Left hindlimb (tissue), 1 donor: ENCODE data around the gene TMEM229A.
"Not testable (repeated sequence)": the region's sequence is repeated elsewhere in the genome, so short reads cannot be mapped to it uniquely, and the experiment has no call there.

Experiments used
- DNase-seq: peaks from one replicate; pipeline ENCODE4 v3.0.0-alpha.2; 2018

The TMEM229A gene

DNA sequence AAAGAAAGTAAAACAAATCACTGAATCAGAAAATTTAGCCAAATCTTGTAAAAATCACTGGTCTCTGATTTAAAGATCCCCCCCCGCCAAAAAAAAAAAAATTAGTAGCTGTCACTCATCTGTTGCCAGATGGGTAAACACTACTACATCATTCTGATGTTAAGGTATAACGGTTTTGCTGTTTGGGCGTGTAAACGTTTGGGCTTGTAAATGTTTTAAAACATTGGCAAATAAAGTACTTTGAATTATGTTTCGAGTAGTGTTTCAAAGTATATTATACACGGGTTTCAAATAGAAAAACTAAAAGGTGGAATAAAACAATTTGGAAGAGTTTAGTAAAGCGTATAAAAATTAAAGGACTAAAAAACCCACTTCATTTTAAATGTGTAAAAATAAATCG is 1.5 kb downstream of the TMEM229A start:
- DNase-seq: no peak

GRCh38 chr7:124030964-124031363 is 1.9 kb downstream of the TMEM229A start:
- DNase-seq: no peak

DNA sequence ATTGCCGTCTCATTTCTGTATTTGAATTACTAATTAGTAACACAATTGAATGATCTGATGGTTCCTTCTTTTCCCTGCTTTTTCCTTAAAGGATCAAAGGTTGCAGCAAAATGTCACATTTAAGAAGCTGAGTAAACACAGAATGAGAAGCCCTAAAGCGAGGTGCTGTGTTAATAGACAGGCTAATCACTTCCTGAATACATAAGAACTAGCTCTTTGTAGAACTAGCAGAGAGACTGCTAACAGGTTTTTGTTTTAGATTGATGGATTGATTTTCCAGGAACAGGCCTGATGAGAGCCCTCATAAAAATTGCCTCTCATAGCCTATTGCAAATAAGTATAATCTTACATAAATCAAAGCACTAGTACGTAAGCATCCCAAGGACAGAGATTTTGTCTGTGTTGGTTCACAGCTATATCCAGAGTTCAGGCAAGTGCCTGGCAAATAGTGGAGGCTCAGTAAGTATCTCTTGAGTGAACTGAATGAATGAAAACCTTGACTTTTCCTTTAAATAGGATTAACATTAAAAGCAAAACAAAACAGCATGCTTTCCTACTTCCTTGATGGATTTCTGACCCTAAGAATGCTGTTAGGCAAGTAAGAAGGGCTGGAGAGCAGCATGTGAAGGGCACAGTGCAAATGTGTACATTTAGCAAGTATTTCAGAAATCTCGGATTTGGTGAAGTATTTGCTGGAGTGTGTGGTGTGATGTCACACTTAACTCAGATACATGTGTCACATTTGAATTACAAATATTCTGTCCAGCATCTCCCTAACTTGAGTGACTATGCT is 3.3 kb downstream of the TMEM229A start:
- DNase-seq: no peak

- no peak for DNase-seq
These were observed 5.6 kb downstream of the TMEM229A start for GRCh38 chr7:124027236-124027635.

- not testable (repeated sequence) for DNase-seq
These were observed 8.5 kb downstream of the TMEM229A start for GRCh38 chr7:124024329-124024728.

DNA sequence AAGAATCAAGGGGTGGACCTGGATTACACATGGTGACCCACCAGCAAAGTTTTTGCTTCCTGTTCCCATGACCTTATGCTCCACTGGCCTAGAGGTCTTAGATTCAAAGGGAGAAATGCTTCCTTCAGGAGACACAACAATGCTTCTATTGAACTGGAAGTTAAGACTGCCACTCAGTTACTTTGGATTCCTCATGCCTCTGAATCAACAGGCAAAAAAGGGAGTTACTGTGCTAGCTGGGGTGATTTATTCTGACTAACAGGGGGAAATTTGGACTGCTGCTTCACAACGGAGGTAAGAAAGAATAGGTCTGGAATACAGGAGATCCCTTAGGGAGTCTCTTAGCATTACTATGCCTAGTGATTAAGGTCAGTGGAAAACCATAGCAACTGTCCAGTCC is 10.3 kb downstream of the TMEM229A start:
- DNase-seq: no peak

GRCh38 chr7:124020060-124020459 is 12.8 kb downstream of the TMEM229A start:
- DNase-seq: no peak

DNA sequence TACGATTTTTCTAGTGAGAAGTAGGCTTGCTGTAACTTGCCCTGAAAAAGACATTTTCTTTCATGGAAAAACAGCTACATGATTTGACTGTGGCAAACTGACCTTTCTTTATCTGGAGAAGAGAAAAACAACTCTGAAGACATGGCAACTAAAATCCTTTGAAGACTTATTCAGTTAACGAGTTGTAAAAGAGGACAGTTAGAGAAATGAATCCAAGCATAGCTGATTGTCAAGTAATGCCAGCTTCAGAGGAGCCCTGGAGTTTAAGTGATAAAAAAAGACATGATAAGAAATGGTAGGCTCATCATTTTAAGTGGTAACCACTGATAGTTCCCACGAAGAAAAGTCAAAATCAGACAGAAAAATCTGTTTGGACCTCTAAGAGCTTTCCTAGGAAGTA is 19.6 kb downstream of the TMEM229A start:
- DNase-seq: no peak

- no peak for DNase-seq
These were observed 20.0 kb downstream of the TMEM229A start for GRCh38 chr7:124012864-124013263.

GRCh38 chr7:124009321-124009720 is 23.5 kb downstream of the TMEM229A start:
- no peak for DNase-seq

- DNase-seq: not testable (repeated sequence)
These were observed 24.6 kb downstream of the TMEM229A start for GRCh38 chr7:124008296-124008695.

DNA sequence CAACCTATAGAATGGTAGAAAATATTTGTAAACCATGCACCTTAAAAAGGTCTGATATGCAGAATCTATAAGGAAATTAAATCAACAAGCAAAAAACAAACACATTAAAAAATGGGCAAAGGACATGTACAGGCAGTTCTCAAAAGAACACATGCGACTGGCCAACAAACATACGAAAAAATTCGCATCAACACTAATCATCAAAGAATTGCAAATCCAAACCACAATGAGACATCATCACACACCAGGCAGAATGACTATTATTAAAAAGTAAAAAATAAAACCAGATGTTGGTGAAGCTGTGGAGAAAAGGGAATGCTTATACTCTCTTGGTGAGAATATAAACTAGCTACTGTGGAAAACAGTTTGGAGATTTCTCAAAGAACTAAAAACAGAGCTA is 33.2 kb downstream of the TMEM229A start:
- no peak for DNase-seq

- DNase-seq: no peak
These were observed 33.9 kb downstream of the TMEM229A start for GRCh38 chr7:123998921-123999320.

- no peak for DNase-seq
These were observed 36.6 kb downstream of the TMEM229A start for GRCh38 chr7:123996327-123996625.

DNA sequence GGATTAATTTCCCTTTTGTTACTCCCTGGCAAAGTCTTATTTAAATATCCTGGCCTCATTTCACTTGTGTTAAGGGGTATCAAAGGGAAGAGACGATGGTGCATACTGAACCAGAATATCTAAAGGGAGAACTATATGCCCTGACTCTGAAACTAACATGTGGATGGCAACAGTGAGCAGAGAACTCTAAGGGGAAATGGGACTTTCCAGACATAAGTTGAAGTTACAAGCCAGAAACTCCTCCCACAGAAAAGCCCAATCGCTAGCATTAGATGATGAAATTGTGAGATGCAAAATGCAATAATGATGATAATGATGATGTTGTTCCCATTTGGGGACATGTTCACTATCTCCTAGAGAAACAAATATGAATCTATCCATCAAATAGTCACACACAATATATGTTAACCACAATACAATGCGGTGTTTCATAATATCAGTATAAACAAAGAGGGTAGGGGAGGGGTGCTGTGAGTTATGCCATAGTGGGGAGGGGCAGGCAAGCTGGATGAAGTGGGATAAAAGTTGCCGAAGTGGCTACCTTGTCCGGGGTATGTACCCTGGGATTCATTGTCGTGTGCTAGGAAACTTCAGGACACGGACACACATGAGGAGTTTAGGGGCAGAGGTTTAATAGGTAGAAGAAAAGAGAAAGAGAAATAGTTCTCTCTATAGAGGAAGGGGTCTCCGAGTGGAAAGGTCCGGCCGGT is 37.1 kb downstream of the TMEM229A start:
- no peak for DNase-seq

DNA sequence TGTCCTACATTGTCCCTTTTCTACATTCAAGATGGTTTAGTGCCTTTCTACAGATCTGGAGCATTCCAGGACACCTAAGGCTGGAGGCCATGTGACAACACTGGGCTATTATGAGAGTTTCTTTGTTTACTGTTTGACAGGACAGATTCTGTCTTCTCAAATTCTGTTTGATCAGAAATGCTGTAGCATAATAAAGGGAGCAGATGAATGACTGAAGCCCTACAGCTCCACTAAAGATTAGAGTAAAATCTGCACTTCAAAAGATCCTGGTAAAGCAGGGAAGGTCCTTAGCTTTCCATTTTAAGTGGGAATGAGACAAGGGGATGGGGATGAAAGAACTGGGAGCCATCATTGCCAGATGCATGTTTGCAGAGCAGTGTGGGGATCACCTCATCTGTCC is 38.4 kb downstream of the TMEM229A start:
- no peak for DNase-seq

DNA sequence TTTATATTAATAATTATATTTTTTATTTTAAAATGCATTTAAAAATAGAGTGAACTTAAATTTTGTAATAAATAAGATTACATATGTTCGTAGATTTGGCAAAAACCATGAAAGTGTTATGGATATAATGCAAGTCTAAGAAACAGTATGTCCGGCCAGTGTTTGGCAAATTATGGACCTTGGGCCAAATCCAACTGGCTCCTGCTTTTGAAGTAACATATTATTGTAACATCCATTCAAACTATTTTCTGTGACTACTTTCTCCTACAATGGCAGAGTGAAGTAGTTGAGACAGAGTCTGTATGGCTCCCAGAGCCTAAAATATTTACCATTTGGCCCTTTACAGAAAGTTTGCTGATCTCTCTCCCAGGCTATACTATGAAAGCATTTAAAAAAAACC is 38.9 kb downstream of the TMEM229A start:
- DNase-seq: no peak

DNA sequence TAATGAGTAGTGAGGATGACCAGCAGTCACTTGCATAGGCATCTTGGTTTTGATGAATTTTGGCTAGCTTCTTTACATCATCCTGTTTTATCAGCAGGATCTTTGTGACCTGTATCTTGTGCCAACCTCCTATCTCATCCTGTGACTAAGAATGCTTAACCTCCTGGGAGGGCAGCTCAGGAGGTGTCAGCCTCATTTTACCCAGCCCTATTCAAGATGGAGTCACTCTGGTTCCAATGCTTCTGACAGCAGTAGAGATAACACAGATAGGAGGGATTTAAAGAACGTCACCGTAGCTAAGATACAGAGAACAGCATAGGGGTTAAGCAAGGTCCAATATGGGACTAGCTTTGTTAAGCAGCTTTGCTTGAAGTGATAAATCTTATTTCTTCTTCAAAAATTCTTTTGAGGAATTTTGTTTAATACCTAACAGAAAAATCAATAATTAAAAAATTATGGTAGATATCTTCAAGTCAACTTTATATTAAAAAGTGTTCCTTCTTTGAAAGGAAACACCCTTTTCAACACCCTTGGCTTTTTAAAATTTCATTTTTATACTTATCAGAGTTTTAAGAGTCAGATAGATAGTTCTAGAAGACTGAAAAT is 39.9 kb downstream of the TMEM229A start:
- DNase-seq: no peak

- no peak for DNase-seq
These were observed 45.4 kb downstream of the TMEM229A start for GRCh38 chr7:123987445-123987844.
